Parathyroid adenoma (tissue), 2 donors: ENCODE results near the gene TSPAN17.

Source experiments
- H2AFZ ChIP-seq: fragments of 300-600 bp; sonication (generic); one replicate; pipeline ENCODE4 v1.7.0; 2017; ENCODE audit warnings: antibody characterized with exemption, mild to moderate bottlenecking
- H3K27ac ChIP-seq: fragments of 300-600 bp; sonication (generic); one replicate; pipeline ENCODE4 v1.7.0; 2017
- H3K27me3 ChIP-seq: fragments of 300-600 bp; sonication (generic); one replicate; pipeline ENCODE4 v1.7.0; 2017; ENCODE audit warnings: low read length; ENCODE audit not compliant: control insufficient read depth, insufficient read depth
- H3K36me3 ChIP-seq: fragments of 300-600 bp; sonication (generic); one replicate; pipeline ENCODE4 v1.7.0; 2017; ENCODE audit warnings: low read length; ENCODE audit not compliant: control insufficient read depth, insufficient read depth
- H3K4me1 ChIP-seq: fragments of 300-600 bp; sonication (generic); one replicate; pipeline ENCODE4 v1.7.0; 2017; ENCODE audit warnings: control low read depth
- H3K4me2 ChIP-seq: fragments of 300-600 bp; sonication (generic); one replicate; pipeline ENCODE4 v1.7.0; 2017; ENCODE audit warnings: low read length
- H3K4me3 ChIP-seq: fragments of 300-600 bp; sonication (generic); one replicate; pipeline ENCODE4 v1.7.0; 2017; ENCODE audit warnings: low read depth, low read length
- H3K79me2 ChIP-seq: fragments of 300-600 bp; sonication (generic); one replicate; pipeline ENCODE4 v1.7.0; 2017; ENCODE audit warnings: control low read depth
- H3K9ac ChIP-seq: fragments of 300-600 bp; sonication (generic); one replicate; pipeline ENCODE4 v1.7.0; 2017; ENCODE audit warnings: mild to moderate bottlenecking
- H3K9me3 ChIP-seq: fragments of 300-600 bp; sonication (generic); one replicate; pipeline ENCODE4 v1.7.0; 2017; ENCODE audit warnings: low read length; ENCODE audit not compliant: control insufficient read depth
- CTCF ChIP-seq: fragments of 300-600 bp; sonication (generic); IDR thresholded peaks from one replicate; pipeline ENCODE4 v1.7.0; 2017; ENCODE audit warnings: antibody characterized with exemption, mild to moderate bottlenecking
- donor health status: primary hyperparathyroidism.

The TSPAN17 gene

GRCh38 chr5:176704817-176705216 lies 57.5 kb downstream of the TSPAN17 start:
- no peak overlapping the region for H3K9ac ChIP-seq
- H3K27ac ChIP-seq: no peak overlapping the region
- H2AFZ ChIP-seq: no peak overlapping the region
- H3K4me2 ChIP-seq: no peak overlapping the region
- H3K9me3 ChIP-seq: no peaks in the 10 kb centered on the region
- H3K36me3 ChIP-seq: no peaks in the 10 kb centered on the region
- no peak for TF ChIP-seq CTCF
- no peaks in the 10 kb centered on the region for H3K79me2 ChIP-seq
- no peaks in the 10 kb centered on the region for H3K4me1 ChIP-seq
- no peak overlapping the region for H3K4me3 ChIP-seq
- no peaks in the 10 kb centered on the region for H3K27me3 ChIP-seq
